Neuron (in vitro differentiated cells): Measurements from ENCODE around the gene KRT77.
"Not testable (repeated sequence)": the region's sequence is repeated elsewhere in the genome, so short reads cannot be mapped to it uniquely, and the experiment has no call there.

ENCODE experiments used
- H2AFZ ChIP-seq: one replicate; pipeline ENCODE4 v1.6.1; 2013; ENCODE audit warnings: low read depth, mild to moderate bottlenecking, inconsistent platforms, low read length, moderate library complexity
- H3K27me3 ChIP-seq: one replicate; pipeline ENCODE4 v1.6.1; 2013; ENCODE audit warnings: low read length; ENCODE audit not compliant: insufficient read depth
- H3K36me3 ChIP-seq: one replicate; pipeline ENCODE4 v1.6.1; 2013; ENCODE audit warnings: low read length; ENCODE audit not compliant: insufficient read depth
- H3K4me1 ChIP-seq: one replicate; pipeline ENCODE4 v1.6.1; 2013; ENCODE audit warnings: low read length; ENCODE audit not compliant: insufficient read depth
- H3K4me3 ChIP-seq: 2 replicates; pipeline ENCODE4 v1.5.1; 2013; ENCODE audit warnings: mild to moderate bottlenecking, low read length, moderate library complexity
- H3K9me3 ChIP-seq: one replicate; pipeline ENCODE4 v1.6.1; 2013; ENCODE audit warnings: low read length

Gene KRT77

DNA sequence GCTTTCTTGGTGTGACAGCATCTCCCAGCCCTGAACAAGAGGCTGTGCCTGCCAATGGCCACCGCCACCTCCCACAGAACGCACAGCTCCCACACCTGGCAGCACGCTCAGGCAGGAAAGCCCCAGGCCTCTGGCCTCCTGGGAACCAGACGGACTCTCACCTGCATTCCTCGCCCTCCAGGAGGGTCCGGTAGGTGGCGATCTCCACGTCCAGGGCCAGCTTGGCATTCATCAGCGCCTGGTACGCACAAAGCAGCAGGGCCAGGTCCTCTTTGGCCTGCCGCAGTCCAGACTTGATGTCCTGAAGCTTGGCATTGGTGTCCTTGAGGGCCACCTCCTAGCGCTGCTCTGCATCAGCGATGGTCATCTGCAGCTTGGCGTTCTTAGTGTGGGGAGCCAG lies 12.1 kb upstream of the KRT77 start:
- Histone ChIP-seq H3K36me3 (no peaks in the 10 kb centered on the region), H3K9me3 (no peaks in the 10 kb centered on the region), H2AFZ (no peak overlapping the region), H3K4me3 (no peak overlapping the region), H3K27me3 (peaks cover 45% of the 10 kb centered on the region), H3K4me1 (no peaks in the 10 kb centered on the region)

- H2AFZ ChIP-seq = no peak overlapping the region
- peaks cover 45% of the 10 kb centered on the region for H3K27me3 ChIP-seq
- H3K4me3 ChIP-seq = no peak overlapping the region
Measured at GRCh38 chr12:52714887-52715281, 11.6 kb upstream of the KRT77 start.

DNA sequence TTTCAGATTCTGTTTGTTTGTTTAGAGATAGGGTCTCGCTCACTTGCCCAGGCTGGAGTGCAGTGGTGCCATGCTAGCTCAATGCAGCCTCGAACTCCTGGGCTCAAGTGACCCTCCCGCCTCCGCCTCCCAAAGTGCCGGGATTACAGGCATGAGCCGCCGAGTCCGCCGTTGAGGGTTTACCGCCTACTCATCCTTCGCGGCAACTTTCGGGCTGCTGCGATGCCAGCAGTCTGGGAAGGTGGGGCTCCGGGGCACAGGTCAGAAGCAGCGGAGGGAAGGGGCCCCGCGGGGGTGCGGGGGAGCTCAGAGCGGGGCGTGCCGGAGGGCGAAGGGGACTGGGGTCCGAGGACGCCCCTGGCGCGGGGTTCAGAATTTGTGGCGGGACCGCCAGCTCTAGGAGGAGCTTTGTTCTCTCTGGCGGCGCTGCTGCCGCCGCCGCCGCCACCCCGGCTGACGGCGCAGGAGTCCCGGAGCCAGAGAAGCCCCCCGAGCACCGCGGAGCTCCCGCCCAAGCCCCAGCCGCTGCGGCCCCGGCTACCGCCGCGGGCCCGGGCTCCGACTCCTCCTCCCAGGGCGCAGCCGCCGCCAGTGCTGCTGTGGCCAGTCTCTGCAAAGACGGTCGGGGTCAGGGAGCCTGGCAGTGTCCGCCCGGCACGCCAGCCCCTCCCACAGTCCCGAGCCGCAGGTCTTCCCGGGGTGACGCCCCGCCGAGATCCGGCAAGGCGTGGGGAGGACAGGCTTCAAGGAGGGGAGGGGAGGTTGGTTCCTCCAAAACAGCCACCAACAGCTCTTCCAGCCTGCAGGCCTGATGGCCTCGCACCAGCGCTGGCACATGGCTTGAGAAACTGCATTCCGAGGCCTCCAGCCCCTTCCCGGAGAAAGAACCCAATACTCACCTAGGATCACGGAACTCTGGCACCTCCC lies 10.9 kb upstream of the KRT77 start:
- H3K4me3 ChIP-seq = no peak overlapping the region
- H3K9me3 ChIP-seq = no peaks in the 10 kb centered on the region
- no peaks in the 10 kb centered on the region for H3K36me3 ChIP-seq
- H3K4me1 ChIP-seq = no peaks in the 10 kb centered on the region
- peaks cover 45% of the 10 kb centered on the region for H3K27me3 ChIP-seq
- no peak overlapping the region for H2AFZ ChIP-seq

More at GRCh38 chr12:52714887-52715281, 11.6 kb upstream of the KRT77 start:
- H3K4me1 ChIP-seq = no peaks in the 10 kb centered on the region
- H3K36me3 ChIP-seq = no peaks in the 10 kb centered on the region
- H3K9me3 ChIP-seq = no peaks in the 10 kb centered on the region

DNA sequence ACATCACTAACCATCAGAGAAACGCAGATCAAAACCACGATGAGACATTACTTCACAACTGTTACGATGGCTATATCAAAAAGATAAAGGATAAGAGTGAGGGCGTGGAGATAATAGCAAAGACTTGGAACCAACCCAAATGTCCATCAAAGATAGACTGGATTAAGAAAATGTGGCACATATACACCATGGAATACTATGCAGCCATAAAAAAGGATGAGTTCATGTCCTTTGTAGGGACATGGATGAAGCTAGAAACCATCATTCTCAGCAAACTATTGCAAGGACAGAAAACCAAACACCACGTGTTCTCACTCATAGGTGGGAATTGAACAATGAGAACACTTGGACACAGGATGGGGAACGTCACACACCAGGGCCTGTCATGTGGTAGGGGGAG lies 8.8 kb upstream of the KRT77 start:
- H3K36me3 ChIP-seq, H3K9me3 ChIP-seq, H2AFZ ChIP-seq, H3K4me1 ChIP-seq, H3K4me3 ChIP-seq: not testable (repeated sequence)
- H3K27me3 ChIP-seq = peaks cover 38% of the 10 kb centered on the region

DNA sequence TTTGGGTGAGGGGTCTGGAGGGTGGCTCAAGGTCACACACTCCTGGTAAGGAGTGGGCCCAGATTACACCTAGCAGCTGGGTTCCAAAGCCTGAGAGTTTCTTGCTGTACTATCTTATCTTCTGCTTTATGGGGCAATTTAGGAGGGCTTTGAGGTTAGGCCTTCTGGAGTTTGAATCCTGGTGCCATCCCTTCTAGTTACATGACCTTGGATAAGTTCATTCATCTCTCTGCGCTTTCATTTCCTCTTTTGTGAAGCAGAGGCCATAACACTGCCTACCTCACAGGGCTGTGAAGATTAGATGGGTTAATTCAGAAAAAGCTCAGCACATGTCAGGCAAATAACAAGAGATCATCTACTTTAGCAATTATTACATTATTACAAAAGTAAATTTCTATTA lies 7.4 kb upstream of the KRT77 start:
- Histone ChIP-seq H3K9me3 (no peaks in the 10 kb centered on the region), H2AFZ (no peak overlapping the region), H3K4me1 (no peaks in the 10 kb centered on the region), H3K36me3 (no peaks in the 10 kb centered on the region), H3K4me3 (no peak overlapping the region), H3K27me3 (peaks cover 27% of the 10 kb centered on the region)

DNA sequence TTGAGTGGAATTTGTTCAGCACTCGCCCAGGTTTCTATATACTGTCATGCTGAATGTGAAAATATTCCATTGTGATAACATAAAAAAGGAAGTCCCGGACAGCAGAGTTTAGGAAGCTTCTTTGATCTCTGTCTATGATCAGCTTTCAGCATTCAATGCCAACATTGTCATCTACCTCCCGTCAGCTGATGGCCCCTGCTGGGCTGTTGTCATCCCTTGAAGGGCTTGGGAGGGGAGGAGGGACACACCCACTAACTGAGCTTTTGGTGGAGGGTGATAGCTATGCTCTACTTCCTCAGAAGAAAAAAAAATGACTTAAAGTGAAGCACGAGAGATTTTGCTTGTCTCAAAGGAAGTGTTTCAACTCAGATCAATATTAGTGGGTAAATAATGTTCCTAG lies 4.7 kb upstream of the KRT77 start:
- Histone ChIP-seq H3K4me3 (no peak overlapping the region), H3K4me1 (no peaks in the 10 kb centered on the region), H3K27me3 (peaks cover 4% of the 10 kb centered on the region), H2AFZ (no peak overlapping the region), H3K9me3 (no peaks in the 10 kb centered on the region), H3K36me3 (no peaks in the 10 kb centered on the region)

GRCh38 chr12:52704464-52704863 lies 1.1 kb upstream of the KRT77 start:
- Histone ChIP-seq H3K36me3 (no peaks in the 10 kb centered on the region), H3K9me3 (no peaks in the 10 kb centered on the region), H3K27me3 (no peaks in the 10 kb centered on the region), H3K4me3 (no peak overlapping the region), H3K4me1 (no peaks in the 10 kb centered on the region), H2AFZ (no peak overlapping the region)

- Histone ChIP-seq H3K4me3 (no peak overlapping the region), H3K9me3 (no peaks in the 10 kb centered on the region), H3K27me3 (no peaks in the 10 kb centered on the region), H2AFZ (no peak overlapping the region), H3K4me1 (no peaks in the 10 kb centered on the region), H3K36me3 (no peaks in the 10 kb centered on the region)
Measured at GRCh38 chr12:52703878-52704277, 554 bp upstream of the KRT77 start.

DNA sequence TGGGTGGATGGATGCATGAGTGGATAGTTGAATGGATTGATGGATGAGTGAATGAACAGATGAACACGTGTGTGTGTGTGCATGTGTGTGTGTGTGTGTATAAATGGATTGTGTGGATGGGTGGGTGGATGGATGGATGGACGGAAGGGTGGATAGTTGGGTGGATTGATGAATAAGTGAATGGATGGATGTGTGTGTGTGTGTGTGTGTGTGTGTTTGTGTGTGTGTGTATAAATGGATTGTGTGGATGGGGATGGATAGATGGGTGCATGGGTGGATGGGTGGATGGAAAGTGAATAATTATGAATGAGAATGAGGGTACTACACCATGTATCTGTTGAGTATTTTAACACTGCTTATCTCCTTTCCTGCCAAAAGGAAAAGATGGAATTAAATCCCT lies 986 bp downstream of the KRT77 start:
- Histone ChIP-seq H3K36me3 (no peaks in the 10 kb centered on the region), H3K27me3 (no peaks in the 10 kb centered on the region), H3K9me3 (no peaks in the 10 kb centered on the region), H3K4me1 (no peaks in the 10 kb centered on the region), H3K4me3 (no peak overlapping the region), H2AFZ (no peak overlapping the region)

GRCh38 chr12:52701281-52701680 lies 2.0 kb downstream of the KRT77 start:
- no peaks in the 10 kb centered on the region for H3K36me3 ChIP-seq
- no peak overlapping the region for H3K4me3 ChIP-seq
- H2AFZ ChIP-seq = no peak overlapping the region
- H3K4me1 ChIP-seq = no peaks in the 10 kb centered on the region
- no peaks in the 10 kb centered on the region for H3K9me3 ChIP-seq
- no peaks in the 10 kb centered on the region for H3K27me3 ChIP-seq

DNA sequence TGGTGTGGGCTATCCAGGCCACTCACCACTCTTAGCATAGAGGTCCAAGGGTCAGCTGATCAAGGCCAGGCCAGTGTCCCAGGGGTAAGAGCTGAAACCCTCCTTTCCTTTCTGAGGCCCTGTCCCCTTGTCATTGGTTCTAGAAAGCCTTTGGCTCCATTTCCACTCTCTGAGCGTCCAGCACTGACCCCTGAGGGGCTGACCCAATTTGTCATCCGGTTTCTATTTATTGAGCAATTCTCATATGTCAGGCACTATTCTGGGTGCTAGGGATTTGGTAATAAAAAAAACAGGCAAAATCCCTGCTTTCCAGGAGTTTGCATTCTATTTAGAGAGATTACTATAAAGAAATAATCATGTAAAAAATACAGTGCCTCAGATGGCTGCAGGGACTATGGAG lies 3.4 kb downstream of the KRT77 start:
- Histone ChIP-seq H3K36me3 (no peaks in the 10 kb centered on the region), H3K4me3 (no peak overlapping the region), H3K27me3 (no peaks in the 10 kb centered on the region)

GRCh38 chr12:52699373-52699772 lies 4.0 kb downstream of the KRT77 start:
- no peaks in the 10 kb centered on the region for H3K4me1 ChIP-seq
- no peak overlapping the region for H2AFZ ChIP-seq
- H3K4me3 ChIP-seq = no peak overlapping the region
- no peaks in the 10 kb centered on the region for H3K9me3 ChIP-seq
- no peaks in the 10 kb centered on the region for H3K27me3 ChIP-seq
- H3K36me3 ChIP-seq = no peaks in the 10 kb centered on the region

More for the DNA sequence above, 3.4 kb downstream of the KRT77 start:
- no peaks in the 10 kb centered on the region for H3K9me3 ChIP-seq
- no peak overlapping the region for H2AFZ ChIP-seq
- H3K4me1 ChIP-seq = no peaks in the 10 kb centered on the region

DNA sequence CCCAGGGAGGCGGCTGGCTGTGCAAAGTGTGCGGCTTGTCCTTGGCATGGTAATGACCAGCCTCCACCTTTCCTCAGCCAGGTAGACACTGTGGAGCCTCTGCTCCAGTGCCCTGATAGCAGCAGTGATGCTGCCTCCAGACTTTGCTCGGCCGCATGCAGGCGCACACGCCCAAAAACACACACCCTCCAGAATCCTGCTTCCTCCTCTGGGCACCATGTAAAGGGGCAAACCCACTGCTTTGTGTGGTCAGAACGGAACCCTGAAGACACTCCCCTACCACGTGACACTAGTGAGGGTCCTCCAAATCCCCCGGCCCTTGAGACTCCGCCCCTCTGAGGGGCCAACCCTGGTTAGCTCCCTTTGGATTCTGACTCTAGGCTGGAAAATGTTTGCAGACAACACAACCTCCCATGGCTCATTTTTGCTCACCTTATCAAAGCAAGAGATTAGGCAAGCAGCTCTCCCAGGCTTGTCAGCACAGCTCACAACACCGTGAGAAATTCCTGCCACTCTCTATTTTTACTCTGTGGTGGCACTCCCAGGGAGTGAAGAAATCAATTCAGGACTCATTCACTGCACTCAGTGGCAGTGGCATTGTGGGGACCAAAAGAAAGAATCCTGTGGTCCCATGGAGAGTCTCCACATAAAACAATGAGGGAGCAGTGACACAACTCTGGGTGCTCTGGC lies 4.5 kb downstream of the KRT77 start:
- no peak overlapping the region for H2AFZ ChIP-seq
- H3K4me1 ChIP-seq = no peaks in the 10 kb centered on the region
- H3K4me3 ChIP-seq = no peak overlapping the region
- H3K36me3 ChIP-seq = no peaks in the 10 kb centered on the region
- no peaks in the 10 kb centered on the region for H3K27me3 ChIP-seq
- H3K9me3 ChIP-seq = no peaks in the 10 kb centered on the region
